A549 (cell line): ENCODE results near the gene PLD1. TPM values are rescaled to one million over a fixed set of nuclear protein-coding genes. Genes with fewer than 3 reads are reported as not detected.

Source experiments
- ATAC-seq, 2 experiments: fragments of 200-7000 bp in 1 of 2; fragments of >200 bp in 1 of 2; cut with Nextera tagmentation in 1 of 2; cut with Tn5 transposase in 1 of 2; 3 replicates each; pipeline versions ENCODE4 v1.8.0 to v1.9.1; 2018 to 2020; ENCODE audit warnings: mild to moderate bottlenecking in 1 of 2, moderate library complexity in 1 of 2
- CTCF ChIA-PET: fragments of 300-600 bp; sonication (Branson Sonifier 250); formaldehyde crosslinking; extraction: SDS; loops from one replicate; lab custom pipeline; 2021; ENCODE audit warnings: antibody characterized with exemption, inconsistent platforms; lab: Yijun Ruan, JAX
- POLR2A ChIA-PET: fragments of 350-600 bp; formaldehyde crosslinking; extraction: SDS; loops from one replicate; lab custom pipeline; 2021; ENCODE audit warnings: antibody characterized with exemption, inconsistent platforms; lab: Yijun Ruan, JAX
- DNase-seq, 2 experiments: peaks; one replicate each; pipeline versions ENCODE4 v3.0.0 to v3.0.0-alpha.2; 2011 to 2016; ENCODE audit warnings: low read depth in 1 of 2, low spot score in 1 of 2
- FAIRE-seq: peaks from 2 replicates; lab custom pipeline; 2011; peaks lifted over from hg19 to GRCh38; lab: Jason Lieb, UNC
- H3K27ac ChIP-seq, 2 experiments: fragments of >200 bp; sonication (Bioruptor Twin); formaldehyde crosslinking; 3 replicates each; pipeline ENCODE4 v1.5.1; 2016 to 2017
- H3K4me1 ChIP-seq: fragments of >200 bp; sonication (Bioruptor Twin); formaldehyde crosslinking; 3 replicates; pipeline ENCODE4 v1.6.1; 2016
- H3K4me2 ChIP-seq: fragments of >200 bp; sonication (Bioruptor Twin); formaldehyde crosslinking; 3 replicates; pipeline ENCODE4 v1.6.1; 2016
- H3K4me3 ChIP-seq: fragments of >200 bp; sonication (Bioruptor Twin); formaldehyde crosslinking; 3 replicates; pipeline ENCODE4 v1.5.1; 2016
- H3K9me3 ChIP-seq: fragments of >200 bp; sonication (Bioruptor Twin); formaldehyde crosslinking; 3 replicates; pipeline ENCODE4 v1.6.1; 2016
- ATOH8 ChIP-seq: fragments of 250-450 bp; sonication (Bioruptor Pico); IDR thresholded peaks from 2 replicates; pipeline ENCODE4 v1.5.0; 2020; ENCODE audit warnings: low read depth, mild to moderate bottlenecking, moderate library complexity
- CBX2 ChIP-seq: fragments of 200-600 bp; sonication (generic); IDR thresholded peaks from 2 replicates; pipeline ENCODE4 v1.6.1; 2016; ENCODE audit warnings: low read depth, mild to moderate bottlenecking, borderline replicate concordance
- CBX8 ChIP-seq: fragments of 200-600 bp; sonication (generic); IDR thresholded peaks from 2 replicates; pipeline ENCODE4 v1.6.1; 2016
- CEBPB ChIP-seq, 2 experiments: fragments of >200 bp in 1 of 2; sonication (Bioruptor Twin) in 1 of 2; formaldehyde crosslinking in 1 of 2; IDR thresholded peaks; 2 replicates each; pipeline ENCODE4 v1.6.1; 2012 to 2016
- CHD2 ChIP-seq: fragments of 150-350 bp; IDR thresholded peaks from 2 replicates; pipeline ENCODE4 v1.6.1; 2014; ENCODE audit warnings: low read length; ENCODE audit not compliant: partially characterized antibody
- CHD4 ChIP-seq: fragments of 200-600 bp; sonication (generic); IDR thresholded peaks from 2 replicates; pipeline ENCODE4 v1.6.1; 2016; ENCODE audit warnings: antibody characterized with exemption, mild to moderate bottlenecking, borderline replicate concordance
- CTCF ChIP-seq: fragments of >200 bp; sonication (Bioruptor Twin); formaldehyde crosslinking; IDR thresholded peaks from 3 replicates; pipeline ENCODE4 v1.5.1; 2016
- E2F6 ChIP-seq: IDR thresholded peaks from 2 replicates; pipeline ENCODE4 v1.6.1; 2012; ENCODE audit warnings: low read depth, borderline replicate concordance
- EHF ChIP-seq: fragments of 250-450 bp; sonication (Bioruptor Pico); IDR thresholded peaks from 2 replicates; pipeline ENCODE4 v1.5.0; 2020; ENCODE audit warnings: mild to moderate bottlenecking
- EHMT2 ChIP-seq: fragments of 200-600 bp; sonication (generic); IDR thresholded peaks from 2 replicates; pipeline ENCODE4 v1.6.1; 2016; ENCODE audit warnings: antibody characterized with exemption, low read depth, mild to moderate bottlenecking, moderate library complexity
- ELK1 ChIP-seq: fragments of 150-350 bp; IDR thresholded peaks from 2 replicates; pipeline ENCODE4 v1.6.1; 2014; ENCODE audit warnings: low read depth, mild to moderate bottlenecking, low read length
- EP300 ChIP-seq, 2 experiments: fragments of >200 bp; sonication (Bioruptor Twin); formaldehyde crosslinking; IDR thresholded peaks; 2 replicates in 1 of 2; 3 replicates in 1 of 2; pipeline ENCODE4 v1.6.1; 2016 to 2017
- FOSL2 ChIP-seq, 2 experiments: fragments of 450-650 bp in 1 of 2; fragments of >200 bp in 1 of 2; sonication (Bioruptor Twin) in 1 of 2; formaldehyde crosslinking; IDR thresholded peaks; 2 replicates each; pipeline versions ENCODE4 v1.5.0 to v1.6.1; 2016 to 2020; ENCODE audit warnings: mild to moderate bottlenecking in 1 of 2, moderate library complexity in 1 of 2
- GATA3 ChIP-seq: IDR thresholded peaks from 2 replicates; pipeline ENCODE4 v1.6.1; 2012; ENCODE audit warnings: borderline replicate concordance
- HES2 ChIP-seq: fragments of >200 bp; sonication (Bioruptor Twin); formaldehyde crosslinking; IDR thresholded peaks from 2 replicates; pipeline ENCODE4 v1.6.1; 2016
- HEYL ChIP-seq: fragments of 250-450 bp; sonication (Bioruptor Pico); IDR thresholded peaks from 2 replicates; pipeline ENCODE4 v1.8.0; 2021; ENCODE audit warnings: mild to moderate bottlenecking, moderate library complexity
- HOXA7 ChIP-seq: fragments of 250-450 bp; sonication (Bioruptor Pico); IDR thresholded peaks from 2 replicates; pipeline ENCODE4 v1.5.0; 2020; ENCODE audit warnings: mild to moderate bottlenecking, moderate library complexity
- HOXB5 ChIP-seq: fragments of 250-450 bp; sonication (Bioruptor Pico); IDR thresholded peaks from 2 replicates; pipeline ENCODE4 v1.5.0; 2020; ENCODE audit warnings: mild to moderate bottlenecking, moderate library complexity
- JUN ChIP-seq, 2 experiments: fragments of >200 bp; sonication (Bioruptor Twin); formaldehyde crosslinking; IDR thresholded peaks; 2 replicates in 1 of 2; 3 replicates in 1 of 2; pipeline ENCODE4 v1.6.1; 2016 to 2017
- JUNB ChIP-seq: fragments of >200 bp; sonication (Bioruptor Twin); formaldehyde crosslinking; IDR thresholded peaks from 2 replicates; pipeline ENCODE4 v1.6.1; 2016
- MYC ChIP-seq: IDR thresholded peaks from 2 replicates; pipeline ENCODE4 v1.6.1; 2012; ENCODE audit warnings: mild to moderate bottlenecking, inconsistent platforms, low read length, improper control_type of control experiment, borderline replicate concordance
- NFE2L2 ChIP-seq: fragments of 150-350 bp; conservative IDR thresholded peaks from 2 replicates; pipeline ENCODE4 v1.6.1; 2014; ENCODE audit warnings: low read length
- NPAS2 ChIP-seq: fragments of 250-450 bp; sonication (Bioruptor Pico); IDR thresholded peaks from 2 replicates; pipeline ENCODE4 v1.8.0; 2022; ENCODE audit warnings: mild to moderate bottlenecking, moderate library complexity, borderline replicate concordance
- NR3C1 ChIP-seq: fragments of >200 bp; sonication (Bioruptor Twin); formaldehyde crosslinking; IDR thresholded peaks from 3 replicates; pipeline ENCODE4 v1.6.1; 2017
- PBX3 ChIP-seq: IDR thresholded peaks from 2 replicates; pipeline ENCODE4 v1.6.1; 2012
- PHF8 ChIP-seq: fragments of 200-600 bp; sonication (generic); IDR thresholded peaks from 2 replicates; pipeline ENCODE4 v1.6.1; 2016; ENCODE audit warnings: low read depth, mild to moderate bottlenecking, antibody characterized with exemption, moderate library complexity, borderline replicate concordance
- RAD21 ChIP-seq, 2 experiments: fragments of >200 bp in 1 of 2; sonication (Bioruptor Twin) in 1 of 2; formaldehyde crosslinking in 1 of 2; IDR thresholded peaks in 1 of 2; conservative IDR thresholded peaks in 1 of 2; 2 replicates in 1 of 2; 3 replicates in 1 of 2; pipeline ENCODE4 v1.6.1; 2012 to 2018; ENCODE audit warnings: inconsistent platforms in 1 of 2
- TFCP2L1 ChIP-seq: fragments of 250-450 bp; sonication (Bioruptor Pico); IDR thresholded peaks from 2 replicates; pipeline ENCODE4 v1.5.0; 2021; ENCODE audit warnings: mild to moderate bottlenecking
- USF2 ChIP-seq: fragments of 450-650 bp; IDR thresholded peaks from 2 replicates; pipeline ENCODE4 v1.6.1; 2014; ENCODE audit warnings: antibody characterized with exemption
- ZC3H11A ChIP-seq: fragments of 450-650 bp; IDR thresholded peaks from 2 replicates; pipeline ENCODE4 v1.6.1; 2014; ENCODE audit warnings: antibody characterized with exemption, mild to moderate bottlenecking
- ZFP36 ChIP-seq: fragments of 450-650 bp; IDR thresholded peaks from 2 replicates; pipeline ENCODE4 v1.6.1; 2014; ENCODE audit warnings: borderline replicate concordance; ENCODE audit not compliant: partially characterized antibody
- ZSCAN20 ChIP-seq: fragments of 250-450 bp; sonication (Bioruptor Pico); IDR thresholded peaks from 2 replicates; pipeline ENCODE4 v1.8.0; 2022; ENCODE audit warnings: mild to moderate bottlenecking, moderate library complexity
- WGBS: methylation state at CpG from one replicate; pipeline ENCODE4 v1.1.6; 2017; ENCODE audit errors: missing lambda C conversion rate; 5-methylcytosine and 5-hydroxymethylcytosine counted together
- polyA plus RNA-seq, 4 experiments: library from polyadenylated mRNA; depleted of rRNA in 3 of 4; stranded (reverse); fragments of >200 nt; fragmentation: RNase III in 1 of 4; extraction: RNeasy Plus Mini Kit Qiagen cat#74134 plus additional on column Dnase treatment in 1 of 4; gene quantifications; 2 replicates in 3 of 4; 3 replicates in 1 of 4; pipeline ENCODE4 v1.2.3, GENCODE V29; 2011 to 2017

The PLD1 gene
- polyA plus RNA-seq, 2 of the 4 experiments (the other 2 are of a cell fraction) = 6.6 to 27.2 TPM

GRCh38 chr3:171811295-171811912 lies 1.1 kb upstream of the PLD1 start:
- FAIRE-seq (no peak), ATAC-seq (peak; percentile 36 to 65), DNase-seq (peak; percentile 75 to 90)
- Histone ChIP-seq H3K4me3 (peak overlapping the region; percentile 73), H3K4me1 (peaks cover 49% of the 10 kb centered on the region), H3K9me3 (0 out of 3 replicates have a peak, but pooled peaks cover 3% of the 10 kb centered on the region), H3K4me2 (peak overlapping the region; percentile 92), H3K27ac (peak overlapping the region; percentile 94 to 95)
- 18% methylated on average over 4 of the region's 4 CpGs for WGBS
- ChIA-PET CTCF (interaction anchor here (1.0 to 1.6 kb wide), 2 partner anchors 18 to 21 kb away, joined by 3 to 10 read pairs; no protein-coding TSS in a partner anchor), POLR2A (interaction anchor here (0.7 to 2.1 kb wide), 4 partner anchors 14 to 231 kb away, joined by 3 to 5 read pairs (median 4); no protein-coding TSS in a partner anchor)
- TF ChIP-seq EHF (CRISPR knock-in tag) (no peak), PBX3 (no peak), CHD4 (no peak), PHF8 (no peak), GATA3 (peak; percentile 93), EP300 (IDR thresholded peaks at IDR 0.05) (peak; percentile 78 to 82; a peak in 3 of 5 replicates), USF2 (peak; percentile 12; the same call in 1 of the 2 replicates), RAD21 (conservative IDR thresholded peaks at IDR 0.05 in 1 of 2, IDR thresholded peaks at IDR 0.05 in 1 of 2) (no peak; a peak in 1 of 5 replicates), JUNB (peak; percentile 90), HEYL (CRISPR knock-in tag) (0 out of 2 replicates have a peak, but pooled peaks have one; percentile 64), EHMT2 (no peak), CTCF (no peak), ATOH8 (CRISPR knock-in tag) (no peak), HOXA7 (CRISPR knock-in tag) (0 out of 2 replicates have a peak, but pooled peaks have one; percentile 71), MYC (peak; percentile 66; the same call in 1 of the 2 replicates), CBX8 (no peak), NPAS2 (CRISPR knock-in tag) (no peak), CBX2 (no peak), ZFP36 (no peak), ELK1 (no peak), CHD2 (no peak), TFCP2L1 (CRISPR knock-in tag) (no peak), NFE2L2 (no peak), FOSL2 (IDR thresholded peaks at IDR 0.05) (peak; percentile 51), FOSL2 (CRISPR knock-in tag; IDR thresholded peaks at IDR 0.05) (peak; percentile 84), E2F6 (no peak), HOXB5 (CRISPR knock-in tag) (peak; percentile 98), JUN (IDR thresholded peaks at IDR 0.05) (peak; percentile 51 to 76; a peak in 3 of 5 replicates), ZSCAN20 (CRISPR knock-in tag) (no peak), HES2 (peak; percentile 58; the same call in 1 of the 2 replicates), ZC3H11A (no peak), CEBPB (IDR thresholded peaks at IDR 0.05) (peak; percentile 91 to 95), NR3C1 (no peak)
